Femur (tissue), 1 donor: ENCODE results near the gene NPC1L1.
A peak's percentile ranks its signal among the peaks of the same experiment; 100 is the strongest.

Experiments used
- DNase-seq: peaks from one replicate; pipeline ENCODE4 v3.0.0-alpha.2; 2017

NPC1L1 gene

GRCh38 chr7:44505595-44505994 lies 35.5 kb downstream of the NPC1L1 start:
- DNase-seq, result no peak

- no peak for DNase-seq
Measured at GRCh38 chr7:44498230-44498954, 42.7 kb downstream of the NPC1L1 start.

- no peak for DNase-seq
Measured at GRCh38 chr7:44497155-44498027, 43.7 kb downstream of the NPC1L1 start.

DNA sequence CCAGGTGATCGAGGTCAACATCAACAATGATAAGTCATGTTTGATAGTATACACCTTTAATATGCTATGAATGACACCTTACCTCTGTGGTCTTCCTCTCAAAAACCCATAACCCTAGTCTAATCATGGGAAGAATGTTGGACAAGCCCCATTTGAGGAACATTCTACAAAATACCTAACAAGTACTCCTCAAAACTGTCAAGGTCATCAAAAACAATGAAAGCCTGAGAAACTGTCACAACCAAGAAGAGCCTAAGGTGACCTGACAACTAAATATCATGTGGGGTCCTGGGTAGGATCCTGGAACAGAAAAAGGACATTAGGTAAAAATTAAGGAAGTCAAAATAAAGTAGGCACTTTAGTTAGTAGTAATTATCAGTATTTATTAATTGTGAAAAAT lies 44.7 kb downstream of the NPC1L1 start:
- no peak for DNase-seq

- no peak for DNase-seq
Measured at GRCh38 chr7:44494960-44495359, 46.2 kb downstream of the NPC1L1 start.

DNA sequence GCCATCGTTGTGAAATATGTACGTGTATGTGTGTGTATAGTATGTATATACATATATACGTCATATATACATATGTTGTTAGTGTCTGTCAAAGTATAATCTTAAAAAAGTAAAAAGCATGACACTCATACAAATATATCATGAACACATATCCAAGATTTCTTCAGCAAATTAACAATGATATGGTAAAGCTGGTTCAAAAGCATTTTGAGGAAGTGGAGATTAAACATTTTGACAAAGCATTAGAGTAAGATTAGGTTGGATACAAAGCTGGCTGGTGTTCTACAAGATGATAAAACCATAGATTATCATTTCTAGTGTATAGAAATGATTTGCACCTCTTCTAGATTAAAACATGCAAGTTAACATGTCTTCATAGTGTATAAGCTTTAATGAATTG lies 49.9 kb downstream of the NPC1L1 start:
- DNase-seq, result no peak

- peak; percentile 89 for DNase-seq
Measured at GRCh38 chr7:44490351-44491200, 50.6 kb downstream of the NPC1L1 start, which contains the start of gene NUDCD3. TSS of gene NUDCD3 (minus strand) at chr7:44490658. CDS start at chr7:44490600, 58 bp downstream.

DNA sequence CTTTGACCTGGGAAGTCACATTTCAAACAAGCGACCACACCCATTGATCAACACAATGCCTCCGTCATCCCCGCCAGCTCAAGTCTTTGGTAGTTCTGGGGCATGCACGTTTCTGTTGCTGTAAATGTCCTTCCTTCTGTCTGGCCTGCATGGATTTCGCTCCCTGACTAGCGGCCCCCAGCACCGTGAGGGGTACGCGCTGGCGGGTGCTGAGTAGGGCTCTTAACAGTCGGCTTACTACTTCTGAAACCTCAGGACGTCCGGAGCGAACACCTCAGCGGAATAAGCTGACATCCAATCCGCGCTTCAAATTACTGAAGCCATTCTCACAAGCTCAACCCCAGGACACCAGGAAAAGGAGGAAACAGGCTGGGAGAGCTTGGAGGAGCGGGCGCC lies 51.2 kb downstream of the NPC1L1 start:
- no peak for DNase-seq

DNA sequence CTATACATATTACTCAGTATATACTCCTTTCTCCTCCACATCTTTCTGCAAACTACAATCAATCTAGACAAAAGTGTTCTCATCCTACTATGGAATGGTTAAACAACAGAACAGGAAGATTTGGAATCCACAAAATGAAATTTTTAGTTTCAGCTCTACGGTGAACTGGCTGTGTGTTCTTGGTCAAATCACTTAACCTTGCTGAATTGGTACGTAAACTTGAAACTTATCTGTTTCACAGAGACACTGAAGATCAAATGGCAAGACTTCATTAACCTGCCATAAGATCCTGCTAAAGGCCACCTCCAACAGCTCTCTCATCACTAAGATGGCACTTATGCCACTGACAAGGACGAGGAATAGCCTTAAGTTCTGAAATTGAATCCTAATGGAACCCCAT lies 52.2 kb downstream of the NPC1L1 start:
- DNase-seq, result no peak

DNA sequence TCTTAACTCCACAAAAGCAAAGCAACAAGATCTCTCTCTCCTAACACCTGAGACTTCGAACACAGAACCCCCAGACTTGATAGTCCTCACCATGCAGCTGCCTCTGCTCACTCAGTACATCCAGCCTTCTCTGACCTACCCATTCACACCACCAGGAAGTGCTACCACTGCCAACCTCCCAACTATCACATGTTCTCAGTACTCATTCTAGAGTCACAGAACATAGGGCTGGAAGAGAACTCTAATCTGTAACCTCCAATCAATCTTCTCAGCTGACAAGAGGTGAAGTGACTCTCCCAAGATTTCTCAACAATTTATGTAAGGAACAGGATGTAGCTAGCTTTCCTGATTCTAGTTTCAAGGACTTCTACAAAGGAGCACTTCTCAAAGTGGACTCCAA lies 54.4 kb downstream of the NPC1L1 start:
- DNase-seq, result no peak

DNA sequence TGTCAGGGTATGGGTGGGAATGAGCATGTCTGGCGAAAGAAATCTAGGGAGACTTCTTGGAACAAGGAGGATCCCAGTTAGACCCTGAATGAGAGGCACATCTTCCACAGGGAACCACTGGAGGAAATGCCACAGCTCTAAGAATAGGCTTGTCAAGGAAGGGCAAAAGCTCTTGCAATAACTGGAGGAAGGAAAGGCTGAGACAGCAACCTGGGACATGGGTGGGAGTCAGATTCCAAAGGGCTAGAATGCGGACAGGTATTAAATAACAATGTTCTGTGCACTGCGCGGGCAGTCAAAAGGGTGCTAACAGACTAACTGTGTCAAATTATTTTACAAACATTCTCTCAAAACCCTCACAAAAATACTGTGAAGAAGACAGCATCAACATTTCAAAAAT lies 55.1 kb downstream of the NPC1L1 start:
- DNase-seq, result no peak

GRCh38 chr7:44484482-44485313 lies 56.4 kb downstream of the NPC1L1 start:
- no peak for DNase-seq

DNA sequence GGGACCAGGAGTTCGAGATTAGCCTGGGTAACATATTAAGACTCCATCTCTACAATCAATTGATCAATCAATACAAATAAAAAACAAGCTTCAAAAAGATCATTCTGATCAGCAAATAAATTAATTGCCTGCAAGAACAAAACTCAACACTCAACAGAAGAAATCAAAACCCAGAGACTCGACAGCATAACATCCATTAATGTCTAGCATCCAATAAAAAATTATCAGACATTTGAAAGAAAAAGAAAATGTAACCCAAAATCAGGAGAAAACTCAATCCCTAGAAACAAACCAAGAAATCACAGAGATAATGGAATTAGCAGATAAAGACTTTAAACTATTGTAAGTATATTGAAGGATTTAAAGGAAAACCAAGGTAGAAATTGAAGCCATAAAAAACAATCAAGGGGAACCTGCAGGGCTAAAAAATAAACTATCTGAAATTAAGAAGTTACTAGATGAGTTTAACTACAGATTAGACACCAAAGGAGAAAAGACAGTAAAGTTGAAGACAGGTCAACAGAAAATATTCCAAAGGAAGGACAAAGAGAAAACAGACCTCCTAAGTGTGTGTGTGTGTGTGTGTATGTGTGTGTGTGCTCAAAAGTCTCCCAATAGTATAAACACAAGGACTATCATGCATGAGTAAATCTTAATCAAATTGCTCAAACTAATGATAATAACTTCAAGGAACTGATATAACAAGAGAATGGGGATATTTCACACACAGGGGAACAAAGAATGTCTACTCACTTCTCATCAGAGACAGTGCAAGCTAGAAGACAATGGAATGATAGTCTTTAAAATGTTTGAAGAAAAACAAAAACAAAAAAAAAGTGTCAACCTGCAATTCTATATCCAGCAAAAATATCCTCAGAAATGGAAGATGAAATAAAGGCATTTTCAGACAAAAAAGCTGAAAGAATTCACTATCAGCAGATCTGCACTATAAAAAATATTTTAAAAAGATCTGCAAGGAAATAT lies 58.3 kb downstream of the NPC1L1 start:
- no peak for DNase-seq

DNA sequence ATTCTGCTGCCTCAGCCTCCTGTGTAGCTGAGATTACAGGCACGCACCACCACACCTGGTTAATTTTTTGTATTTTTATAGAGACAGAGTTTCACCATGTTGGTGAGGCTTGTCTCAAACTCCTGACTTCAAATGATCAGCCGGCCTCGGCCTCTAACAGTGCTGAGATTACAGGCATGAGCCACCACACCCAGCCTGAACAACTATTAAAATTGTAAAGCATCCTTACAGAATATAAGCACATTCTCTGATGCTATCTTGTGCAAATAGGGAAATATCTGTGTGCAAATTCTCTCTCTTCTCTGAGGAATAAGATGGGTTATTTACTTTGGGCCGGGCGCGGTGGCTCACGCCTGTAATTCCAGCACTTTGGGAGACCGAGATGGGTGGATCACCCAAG lies 63.2 kb downstream of the NPC1L1 start:
- no peak for DNase-seq

- peak; percentile 74 for DNase-seq
Measured at GRCh38 chr7:44477063-44477830, 63.9 kb downstream of the NPC1L1 start.

DNA sequence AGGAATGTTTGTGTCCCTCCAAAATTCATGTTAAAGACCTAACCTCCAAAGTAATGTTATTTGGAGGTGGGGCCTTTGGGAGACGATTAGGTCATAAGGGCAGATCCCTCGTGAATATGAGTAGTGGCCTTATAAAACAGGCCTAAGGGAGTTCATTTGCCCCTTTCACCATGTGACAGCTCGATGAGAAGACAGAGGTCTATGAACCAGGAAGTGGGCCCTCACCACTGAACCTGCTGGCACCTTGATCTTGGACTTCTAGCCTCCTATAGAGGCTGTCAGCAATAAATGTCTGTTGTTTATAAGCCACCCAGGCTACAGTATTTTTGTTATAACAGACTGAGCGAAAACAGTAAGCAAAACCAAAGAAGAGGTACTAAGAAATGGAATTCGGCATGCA lies 64.8 kb downstream of the NPC1L1 start:
- no peak for DNase-seq

DNA sequence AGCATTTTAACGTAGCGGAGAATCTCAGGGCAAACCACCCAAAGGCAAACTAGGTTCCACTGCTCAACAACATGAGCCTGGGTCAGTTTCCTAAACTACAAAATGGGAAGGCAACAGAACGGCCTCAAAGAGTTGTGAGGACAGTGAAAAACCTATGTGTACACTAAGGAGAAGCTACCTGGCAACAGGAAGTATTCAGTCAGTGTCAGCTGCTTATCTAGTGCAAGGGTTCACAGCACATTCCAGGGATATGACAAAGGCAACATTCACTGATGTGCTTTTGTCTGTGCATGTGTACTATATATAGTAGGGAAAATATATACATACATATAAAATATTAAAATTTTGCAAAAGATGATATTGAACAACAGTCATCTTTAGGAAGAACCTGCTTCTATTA lies 67.8 kb downstream of the NPC1L1 start:
- no peak for DNase-seq

DNA sequence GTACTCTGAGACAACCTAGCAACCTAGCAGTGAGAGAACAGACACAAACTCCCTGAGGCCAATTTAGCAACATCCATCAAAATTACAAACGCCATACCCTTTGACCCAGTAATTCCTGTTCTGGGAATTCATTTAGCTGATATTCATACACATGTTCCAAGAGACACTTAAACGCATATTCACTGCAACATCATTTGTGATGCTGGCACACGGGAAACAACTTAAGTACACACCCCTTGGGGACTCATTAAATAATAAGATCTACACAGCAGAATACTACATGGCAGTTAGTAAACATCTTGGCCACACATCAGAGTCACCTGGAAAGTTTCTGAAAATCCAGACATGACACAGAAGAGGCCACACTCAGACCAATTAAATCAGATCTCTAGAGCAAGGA lies 68.3 kb downstream of the NPC1L1 start:
- DNase-seq, result no peak

DNA sequence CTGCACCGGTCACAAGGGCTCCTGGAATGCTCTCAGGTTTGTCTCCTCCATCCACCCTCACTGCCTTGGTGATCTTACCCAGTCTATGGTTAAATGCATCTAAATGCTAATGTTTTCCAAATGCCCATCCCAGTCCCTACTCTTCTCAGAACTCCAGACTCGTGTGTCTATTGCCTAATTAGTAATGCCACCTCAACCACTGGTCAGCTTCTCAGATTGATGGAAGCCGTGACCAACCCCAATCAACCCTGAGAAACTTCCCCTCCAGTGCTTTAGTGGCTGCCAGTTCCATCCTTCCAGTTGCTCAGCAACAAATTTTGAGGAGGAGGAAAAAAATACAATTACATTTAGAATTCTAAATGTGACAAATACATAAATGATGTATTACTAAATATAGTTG lies 69.3 kb downstream of the NPC1L1 start:
- DNase-seq, result no peak

GRCh38 chr7:44471436-44471835 lies 69.7 kb downstream of the NPC1L1 start:
- no peak for DNase-seq
